Gastrocnemius medialis (tissue), 4 donors: ENCODE results near the gene PDZRN4.

Experiments used
- POLR2A ChIP-seq, 2 donors: fragments of 450-650 bp; IDR thresholded peaks; one replicate each; pipeline ENCODE4 v1.6.1; 2017; ENCODE audit warnings: antibody characterized with exemption in 2 of 2, mild to moderate bottlenecking in 2 of 2, moderate library complexity in 2 of 2
- TF ChIP-seq, protein P1 (sequence below), 5 experiments: fragments of 450-650 bp in 3 of 5; fragments of 200-600 bp in 2 of 5; sonication (generic) in 2 of 5; IDR thresholded peaks in 4 of 5; conservative IDR thresholded peaks in 1 of 5; 1 replicate in 4 of 5; 2 replicates in 1 of 5; pipeline ENCODE4 v1.5.1; 2016 to 2019; ENCODE audit warnings: antibody characterized with exemption in 5 of 5, mild to moderate bottlenecking in 3 of 5, moderate library complexity in 3 of 5

DNA sequence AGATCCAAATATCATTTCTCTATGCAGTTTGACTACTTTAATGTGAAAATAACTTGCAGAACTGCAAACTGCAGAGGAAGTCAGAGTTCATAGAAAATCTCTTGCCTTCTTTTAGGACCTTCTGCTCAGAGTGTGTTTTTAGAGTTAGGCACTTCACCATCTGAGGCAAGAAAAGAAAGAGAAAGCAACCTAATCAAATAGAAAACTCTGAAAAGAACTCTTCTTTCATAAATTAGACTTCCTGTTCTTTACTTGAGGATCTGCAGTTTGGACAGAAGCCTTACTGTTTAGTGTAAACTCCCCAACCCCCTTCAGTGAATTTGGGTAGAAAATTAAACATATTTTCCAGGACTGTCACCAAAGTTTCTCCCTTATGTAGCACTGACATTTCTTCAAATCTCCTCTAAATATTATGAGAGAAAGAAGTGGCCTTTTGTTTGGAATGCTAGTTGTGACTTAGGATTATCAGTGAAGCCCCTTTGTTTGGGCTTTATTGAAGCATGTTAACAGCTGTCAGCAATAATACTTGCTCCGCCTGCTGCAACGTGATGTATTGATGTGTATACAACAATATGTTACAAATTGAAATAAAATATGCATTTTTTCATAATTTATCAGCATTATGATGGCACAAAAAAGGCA, 99.5 kb downstream of the PDZRN4 start:
- TF ChIP-seq, protein P1, sequence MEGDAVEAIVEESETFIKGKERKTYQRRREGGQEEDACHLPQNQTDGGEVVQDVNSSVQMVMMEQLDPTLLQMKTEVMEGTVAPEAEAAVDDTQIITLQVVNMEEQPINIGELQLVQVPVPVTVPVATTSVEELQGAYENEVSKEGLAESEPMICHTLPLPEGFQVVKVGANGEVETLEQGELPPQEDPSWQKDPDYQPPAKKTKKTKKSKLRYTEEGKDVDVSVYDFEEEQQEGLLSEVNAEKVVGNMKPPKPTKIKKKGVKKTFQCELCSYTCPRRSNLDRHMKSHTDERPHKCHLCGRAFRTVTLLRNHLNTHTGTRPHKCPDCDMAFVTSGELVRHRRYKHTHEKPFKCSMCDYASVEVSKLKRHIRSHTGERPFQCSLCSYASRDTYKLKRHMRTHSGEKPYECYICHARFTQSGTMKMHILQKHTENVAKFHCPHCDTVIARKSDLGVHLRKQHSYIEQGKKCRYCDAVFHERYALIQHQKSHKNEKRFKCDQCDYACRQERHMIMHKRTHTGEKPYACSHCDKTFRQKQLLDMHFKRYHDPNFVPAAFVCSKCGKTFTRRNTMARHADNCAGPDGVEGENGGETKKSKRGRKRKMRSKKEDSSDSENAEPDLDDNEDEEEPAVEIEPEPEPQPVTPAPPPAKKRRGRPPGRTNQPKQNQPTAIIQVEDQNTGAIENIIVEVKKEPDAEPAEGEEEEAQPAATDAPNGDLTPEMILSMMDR (IDR thresholded peaks at IDR 0.05 in 4 of 5, conservative IDR thresholded peaks at IDR 0.05 in 1 of 5), result no peak
- no peak for TF ChIP-seq POLR2A (IDR thresholded peaks at IDR 0.05)
